Right cardiac atrium (tissue), 5 donors: ENCODE data around the gene MED13L. TPM values are rescaled to one million over a fixed set of nuclear protein-coding genes. Genes with fewer than 3 reads are reported as not detected.

Experiments used
- ATAC-seq, 2 donors: fragments of 200-7000 bp; cut with Tn5 transposase; one replicate each; pipeline versions ENCODE4 v1.8.0 to v1.9.1; 2020; ENCODE audit warnings: moderate library complexity in 2 of 2, mild to moderate bottlenecking in 1 of 2
- DNase-seq, 3 donors: peaks; one replicate each; pipeline ENCODE4 v3.0.0-alpha.2; 2020
- H3K27ac ChIP-seq: one replicate; pipeline ENCODE4 v1.5.1; 2013; ENCODE audit warnings: mild to moderate bottlenecking, low read length, control low read depth, moderate library complexity
- H3K27me3 ChIP-seq: one replicate; pipeline ENCODE4 v1.6.1; 2013; ENCODE audit not compliant: control insufficient read depth, insufficient read depth
- H3K4me1 ChIP-seq: one replicate; pipeline ENCODE4 v1.6.1; 2013; ENCODE audit warnings: low read length; ENCODE audit not compliant: control insufficient read depth, insufficient read depth
- H3K4me3 ChIP-seq: one replicate; pipeline ENCODE4 v1.5.1; 2013; ENCODE audit warnings: low read length, control low read depth
- H3K9me3 ChIP-seq: one replicate; pipeline ENCODE4 v1.6.1; 2013; ENCODE audit warnings: low read length; ENCODE audit not compliant: control insufficient read depth
- WGBS: extraction: QIAGEN DNeasy Blood & Tissue Kit; methylation state at CpG from one replicate; pipeline ENCODE4 v1.1.7; 2013; 5-methylcytosine and 5-hydroxymethylcytosine counted together
- intact Hi-C, 4 donors: fragments of 100-400 bp; cut with DNase I; formaldehyde crosslinking; loops; one replicate each; pipeline versions ENCODE4 v1.11.0 to v1.14.0; 2022 to 2023
- polyA plus RNA-seq: library from polyadenylated mRNA; stranded (reverse); fragments of 200-250 nt; gene quantifications from one replicate; pipeline ENCODE4 v1.2.3, GENCODE V29; 2013
- total RNA-seq, 4 donors: library from RNA; stranded (reverse); fragmentation: NEBNext Ultra II Directional; extraction: Animal tissue kit (Norgen Biotek cat#: 25700); gene quantifications; one replicate each; pipeline ENCODE4 v1.2.1, GENCODE V29; 2021
- donor health status: healthy with polysubstance abuse.
- donor health status: DM: no; HTN: yes; CAD: no.
- donor health status: DM: no; HTN: no; CAD: no.
- donor health status: DM: no; HTN: yes; CAD: no; lungs with severe emphysema.
- donor health status: DM: yes; HTN: yes; CAD: no.

Gene MED13L
- total and polyA plus RNA-seq, 5 donors: 15.6 to 73.5 (median 69.0) TPM

DNA sequence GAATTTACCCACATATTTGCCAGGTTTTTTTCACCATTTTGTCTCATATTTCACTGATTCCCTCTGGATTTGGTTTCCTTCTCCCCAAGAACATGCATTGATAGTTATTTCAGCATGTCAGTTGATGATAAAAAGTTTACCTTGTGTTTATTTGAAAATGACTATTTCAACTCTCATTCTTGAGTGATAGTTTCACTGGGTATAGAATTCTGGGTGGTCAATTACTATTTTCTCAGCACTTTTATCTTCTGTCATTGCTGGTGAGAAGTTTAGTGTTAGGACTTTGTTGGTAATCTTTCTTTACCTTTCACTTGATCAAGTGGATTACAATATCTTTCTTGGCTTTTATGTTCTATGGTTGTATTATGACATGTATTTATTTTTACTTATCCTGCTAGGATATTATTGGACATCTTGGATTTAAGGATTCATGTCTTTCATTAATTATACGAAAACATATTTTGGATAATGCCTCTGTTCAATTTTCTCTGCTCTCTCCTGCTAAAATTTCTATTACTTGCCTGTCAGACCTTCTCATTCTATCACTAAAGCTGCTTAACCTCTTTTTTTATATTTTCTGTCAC is 338.6 kb downstream of the MED13L start:
- WGBS: 88% methylated on average over 1 of the region's 1 CpG
- no peaks in the 10 kb centered on the region for H3K9me3 ChIP-seq
- no peak overlapping the region for H3K4me3 ChIP-seq
- intact Hi-C loops: no loop called here
- no peaks in the 10 kb centered on the region for H3K27me3 ChIP-seq
- ATAC-seq (no peak), DNase-seq (no peak)
- H3K27ac ChIP-seq: no peak overlapping the region
- H3K4me1 ChIP-seq: no peaks in the 10 kb centered on the region

DNA sequence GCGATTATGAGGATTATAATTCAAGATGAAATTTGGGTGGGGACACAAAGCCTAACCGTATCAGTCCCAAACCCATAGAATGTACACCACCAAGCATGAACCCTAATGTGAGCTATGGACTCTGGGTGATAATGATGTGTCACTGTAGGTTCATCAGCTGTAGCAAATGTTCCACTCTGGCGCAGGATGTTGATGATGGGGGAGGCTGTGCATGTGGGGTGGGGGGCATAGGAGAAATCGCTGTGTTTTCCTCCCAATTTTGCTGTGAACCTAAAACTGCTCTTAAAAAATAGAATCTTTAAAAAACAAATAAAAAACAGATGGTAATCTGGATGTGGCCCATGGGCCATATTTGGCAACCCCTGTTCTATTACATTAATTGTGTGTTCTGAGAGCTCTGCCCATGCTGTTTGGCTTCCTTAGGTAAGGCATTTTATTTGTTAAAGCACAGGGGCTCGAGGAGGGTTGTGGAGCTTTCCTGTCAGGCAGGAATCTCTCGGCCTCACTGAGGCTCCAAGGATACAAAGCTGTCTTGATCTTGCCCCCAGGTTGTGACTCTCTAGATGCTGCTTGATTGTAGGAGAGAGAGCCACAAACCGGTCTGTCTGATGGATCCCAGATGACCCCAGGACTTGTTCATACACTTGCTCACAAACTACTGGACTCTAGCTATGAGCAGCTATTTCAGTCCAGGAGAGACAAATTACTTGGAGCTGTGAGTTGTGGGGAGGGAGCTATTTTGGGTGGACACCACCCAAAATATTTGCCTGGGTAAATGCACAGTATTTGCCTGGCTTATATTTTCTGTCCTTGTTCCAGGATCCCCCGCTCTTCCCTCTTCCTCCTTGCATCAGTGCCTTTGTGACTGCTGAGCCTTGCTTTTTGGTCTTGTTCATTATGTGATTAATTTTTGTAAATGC is 340.2 kb downstream of the MED13L start:
- Histone ChIP-seq H3K9me3 (no peaks in the 10 kb centered on the region), H3K27me3 (no peaks in the 10 kb centered on the region), H3K4me1 (no peaks in the 10 kb centered on the region), H3K27ac (no peak overlapping the region), H3K4me3 (no peak overlapping the region)
- ATAC-seq: no peak
- no peak for DNase-seq
- 88% methylated on average over 8 of the region's 8 CpGs for WGBS
- intact Hi-C loops: no loop called here

DNA sequence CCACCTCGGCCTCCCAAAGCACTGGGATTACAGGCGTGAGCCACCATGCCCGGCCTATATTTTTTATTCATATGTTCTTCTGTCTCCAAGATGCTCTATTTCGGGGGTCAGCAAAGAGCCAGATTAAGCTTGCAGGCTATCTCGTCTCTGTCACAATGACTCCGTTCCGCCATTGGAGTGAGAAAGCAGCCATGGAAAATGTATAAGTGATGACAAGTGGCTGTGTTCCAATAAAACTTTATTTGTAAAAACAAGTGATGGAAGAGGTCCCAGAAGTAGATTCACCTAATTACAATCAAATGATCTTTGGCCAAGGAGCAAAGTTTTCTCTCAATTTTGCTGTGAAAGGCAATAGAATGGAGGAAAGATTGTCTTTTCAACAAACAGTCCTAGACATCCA is 342.6 kb downstream of the MED13L start:
- Histone ChIP-seq H3K4me1 (no peaks in the 10 kb centered on the region), H3K4me3 (no peak overlapping the region), H3K27me3 (no peaks in the 10 kb centered on the region), H3K9me3 (no peaks in the 10 kb centered on the region), H3K27ac (no peak overlapping the region)
- WGBS: 96% methylated on average over 7 of the region's 7 CpGs
- ATAC-seq (no peak), DNase-seq (no peak)
- intact Hi-C loops: no loop called here

DNA sequence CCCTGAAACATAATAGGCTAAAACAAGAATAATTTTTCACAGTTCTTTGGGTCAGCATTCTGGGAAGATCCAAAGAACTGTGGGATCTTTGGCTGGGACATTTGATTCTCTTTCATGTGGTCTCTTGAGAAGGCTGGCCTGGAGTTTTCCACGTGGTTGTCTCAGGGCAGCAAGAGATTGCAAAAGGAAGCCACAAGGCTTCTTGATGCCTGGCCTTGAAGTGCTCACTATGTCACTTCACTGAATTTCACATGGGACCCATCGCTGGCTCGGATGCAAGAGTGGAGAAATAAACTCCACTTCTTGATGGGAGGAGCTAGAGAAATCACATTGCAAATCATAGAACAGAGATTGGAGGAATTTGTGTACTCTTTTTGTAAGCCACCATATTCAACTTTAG is 343.4 kb downstream of the MED13L start:
- Histone ChIP-seq H3K27ac (no peak overlapping the region), H3K4me3 (no peak overlapping the region), H3K9me3 (no peaks in the 10 kb centered on the region), H3K27me3 (no peaks in the 10 kb centered on the region), H3K4me1 (no peaks in the 10 kb centered on the region)
- ATAC-seq: peak in 1 of 2 donors; percentile 52
- WGBS: 61% methylated on average over 3 of the region's 3 CpGs
- DNase-seq: peak in 2 of 3 donors; percentile 30 to 62
- intact Hi-C loops: no loop called here

DNA sequence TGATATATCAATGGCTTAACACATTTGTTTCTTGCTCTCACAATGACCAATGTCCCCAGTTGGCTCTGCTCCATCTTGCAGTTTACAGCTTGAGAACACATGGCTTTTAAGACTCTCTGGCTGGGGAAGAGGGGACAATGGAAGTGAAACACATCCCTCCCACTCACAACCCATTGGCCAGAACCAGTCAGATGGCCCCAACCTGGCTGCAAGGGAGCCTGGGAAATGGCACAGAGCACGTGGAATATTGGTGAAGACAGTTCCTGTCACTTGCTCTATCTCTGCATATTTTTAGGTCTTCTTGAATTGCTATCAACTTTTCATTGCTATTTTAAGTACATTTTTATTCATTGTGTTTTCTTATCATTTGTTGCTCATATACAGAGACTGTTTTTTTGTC is 345.4 kb downstream of the MED13L start:
- Histone ChIP-seq H3K27ac (no peak overlapping the region), H3K4me1 (no peaks in the 10 kb centered on the region), H3K27me3 (no peaks in the 10 kb centered on the region), H3K4me3 (no peak overlapping the region), H3K9me3 (no peaks in the 10 kb centered on the region)
- intact Hi-C loops: no loop called here
- ATAC-seq (no peak), DNase-seq (no peak)
- 11% methylated on average over 1 of the region's 1 CpG for WGBS

DNA sequence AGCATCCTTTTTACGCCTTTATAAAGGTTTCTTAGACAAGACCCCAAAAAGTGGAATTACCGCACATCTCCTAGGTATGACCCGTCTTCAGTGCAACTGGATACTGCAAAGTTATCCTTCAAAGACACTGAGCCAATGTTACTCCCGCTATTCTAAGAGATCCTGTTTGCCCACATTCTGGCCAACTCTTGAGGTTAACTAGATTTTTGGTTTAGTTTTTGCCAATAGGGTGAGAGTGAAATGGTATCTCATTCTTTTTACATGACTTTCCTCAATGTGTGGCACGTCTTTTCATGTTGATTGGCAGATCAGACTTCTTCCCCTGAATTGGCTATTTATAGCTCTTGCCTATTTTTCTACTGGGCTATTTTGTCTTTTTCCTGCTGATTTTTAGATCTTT is 347.2 kb downstream of the MED13L start:
- WGBS: 75% methylated on average over 5 of the region's 5 CpGs
- ATAC-seq: no peak
- intact Hi-C loops: no loop called here
- no peaks in the 10 kb centered on the region for H3K4me1 ChIP-seq
- H3K9me3 ChIP-seq: no peaks in the 10 kb centered on the region
- no peak overlapping the region for H3K4me3 ChIP-seq
- DNase-seq: no peak
- no peak overlapping the region for H3K27ac ChIP-seq
- no peaks in the 10 kb centered on the region for H3K27me3 ChIP-seq

DNA sequence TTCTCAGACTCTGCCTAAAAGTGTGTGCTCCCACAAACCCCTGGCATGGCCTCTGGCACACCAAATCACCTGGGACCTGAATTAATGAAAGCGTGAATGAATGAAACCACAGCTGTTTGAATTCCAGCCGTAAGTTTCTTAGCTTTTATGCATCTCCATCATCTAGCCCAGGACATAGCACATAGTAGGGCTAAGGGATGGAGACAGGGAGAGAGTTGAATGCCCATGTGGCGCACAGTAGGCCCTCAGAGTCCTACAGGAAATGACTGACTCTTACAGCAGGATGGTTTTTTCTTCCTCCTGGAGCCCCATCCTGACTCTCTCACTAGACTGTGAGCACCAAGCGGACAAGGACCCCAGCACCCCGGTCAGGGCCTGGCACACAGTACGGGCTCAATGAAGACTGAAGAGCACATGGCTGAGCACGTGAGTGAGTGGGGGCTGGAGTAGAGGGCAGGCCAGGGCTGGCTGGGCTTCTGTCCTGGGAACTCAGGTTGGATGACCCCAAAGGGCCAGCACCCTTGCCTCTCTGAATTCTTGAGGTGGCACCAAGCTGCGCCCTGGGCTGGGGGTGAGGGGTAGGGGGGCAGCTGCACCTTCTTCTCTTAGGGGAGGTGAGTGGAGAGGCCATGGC is 351.3 kb downstream of the MED13L start:
- Histone ChIP-seq H3K27ac (no peak overlapping the region), H3K4me1 (no peaks in the 10 kb centered on the region), H3K9me3 (peaks cover 3% of the 10 kb centered on the region), H3K4me3 (no peak overlapping the region), H3K27me3 (no peaks in the 10 kb centered on the region)
- intact Hi-C loops: no loop called here
- WGBS: 82% methylated on average over 8 of the region's 8 CpGs
- ATAC-seq (no peak), DNase-seq (no peak)

DNA sequence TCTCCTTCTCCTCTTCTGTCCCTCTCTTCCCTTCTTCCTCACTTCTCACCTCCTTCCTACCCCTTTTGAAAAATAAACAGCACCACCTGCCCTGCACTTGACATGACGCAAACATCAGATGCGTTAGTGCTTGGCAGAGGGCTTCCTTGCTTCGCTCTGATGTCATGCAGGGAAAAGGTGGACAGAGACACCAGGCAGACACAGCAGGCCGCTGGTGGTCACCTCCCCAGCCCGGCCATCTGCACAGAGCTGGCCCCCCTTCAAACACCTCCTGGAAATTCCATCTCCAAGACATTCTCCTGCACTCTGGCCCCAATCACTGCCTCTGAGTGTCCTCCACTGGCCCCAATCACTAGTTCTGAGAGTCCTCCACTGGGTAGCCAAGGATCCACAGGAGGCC is 353.6 kb downstream of the MED13L start:
- DNase-seq (no peak), ATAC-seq (no peak)
- Histone ChIP-seq H3K4me1 (no peaks in the 10 kb centered on the region), H3K27me3 (no peaks in the 10 kb centered on the region), H3K4me3 (no peak overlapping the region), H3K27ac (no peak overlapping the region), H3K9me3 (peaks cover 3% of the 10 kb centered on the region)
- intact Hi-C loops: no loop called here
- WGBS: 92% methylated on average over 5 of the region's 5 CpGs

DNA sequence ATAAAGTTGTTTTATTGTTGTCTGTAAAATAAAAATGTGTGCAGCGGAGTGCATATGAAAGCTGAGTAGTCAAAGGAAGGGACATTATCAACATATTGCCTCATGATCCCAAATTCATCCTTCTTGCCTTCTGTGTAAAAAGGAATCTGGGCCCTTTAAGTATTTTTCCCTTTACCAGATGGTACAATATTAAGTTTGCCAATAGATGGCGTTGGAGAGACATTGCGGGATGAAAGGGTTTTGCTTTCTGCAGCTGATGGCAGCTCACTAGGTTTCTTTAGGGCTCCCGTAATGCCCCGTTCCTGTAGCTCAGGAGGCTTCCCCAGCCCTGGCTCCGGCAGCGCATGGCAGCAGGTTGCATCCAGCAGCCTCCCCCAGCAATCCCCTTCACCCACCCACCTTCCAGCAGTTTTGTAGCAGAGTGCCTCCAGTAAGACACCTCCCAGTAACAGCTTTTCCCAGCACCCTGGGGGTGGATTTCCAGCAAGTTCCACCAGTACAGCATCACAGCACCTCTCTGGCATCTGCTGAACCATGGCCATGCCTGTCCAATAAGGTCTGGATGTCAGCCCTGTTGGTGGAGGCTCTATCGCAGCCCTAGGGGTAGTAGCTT is 354.4 kb downstream of the MED13L start:
- intact Hi-C loops: no loop called here
- no peak for DNase-seq

DNA sequence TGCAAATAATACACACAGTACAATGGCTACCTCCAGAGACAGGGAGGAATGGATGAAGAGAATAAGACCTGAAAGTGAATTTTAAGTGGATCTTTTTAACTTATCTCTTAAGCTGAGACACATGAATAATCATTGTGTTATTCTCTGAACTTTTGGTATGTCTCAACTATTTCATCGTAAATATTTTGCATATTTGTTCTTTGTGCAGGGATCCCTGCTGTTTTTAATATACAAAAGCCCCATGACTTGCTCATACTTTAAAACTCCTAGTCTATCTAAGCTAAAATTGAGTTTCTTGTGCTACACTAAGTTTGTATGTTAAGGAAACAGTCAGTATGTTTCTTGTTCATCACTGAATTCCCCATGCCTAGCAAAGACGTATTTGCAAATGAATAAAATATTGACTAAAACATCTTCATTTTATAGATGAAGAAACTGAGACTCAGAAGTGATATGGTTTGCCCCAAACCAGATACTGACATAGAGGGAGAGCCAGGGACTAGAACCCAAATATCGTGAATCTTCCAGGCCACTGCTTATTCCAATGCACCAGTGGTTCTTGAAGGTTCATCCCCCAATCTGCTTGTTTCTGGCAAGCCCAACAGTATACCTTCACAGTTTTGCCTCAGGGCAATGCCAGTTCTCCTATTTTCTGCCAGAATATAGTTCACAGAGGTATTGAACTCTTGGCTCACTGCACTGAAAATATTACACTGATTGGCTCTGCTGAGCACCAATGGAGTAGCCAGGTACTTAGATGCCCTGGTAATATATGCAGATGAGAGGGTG is 356.9 kb downstream of the MED13L start:
- Histone ChIP-seq H3K4me3 (no peak overlapping the region), H3K27me3 (no peaks in the 10 kb centered on the region), H3K27ac (no peak overlapping the region), H3K9me3 (peaks cover 3% of the 10 kb centered on the region), H3K4me1 (no peaks in the 10 kb centered on the region)
- DNase-seq: no peak
- no peak for ATAC-seq
- intact Hi-C loops: no loop called here
- 83% methylated on average over 3 of the region's 3 CpGs for WGBS

More for the DNA sequence above, 354.4 kb downstream of the MED13L start:
- no peaks in the 10 kb centered on the region for H3K27me3 ChIP-seq
- H3K4me3 ChIP-seq: no peak overlapping the region
- H3K4me1 ChIP-seq: no peaks in the 10 kb centered on the region
- H3K27ac ChIP-seq: no peak overlapping the region
- WGBS: 78% methylated on average over 8 of the region's 8 CpGs
- H3K9me3 ChIP-seq: peaks cover 3% of the 10 kb centered on the region
- ATAC-seq: no peak
